Measurements from ENCODE around the gene OTX1.

Gene OTX1

GRCh38 chr2:63056107-63057050 is 5.7 kb downstream of the OTX1 start:
- Histone ChIP-seq H3K4me3 (ENCODE audit: low read depth, low read length, poor library complexity, severe bottlenecking) (no peak overlapping the region), H3K36me3 (ENCODE audit: insufficient read depth, low read length) (peaks cover 32% of the 10 kb centered on the region), H3K4me2 (ENCODE audit: low read length) (peak overlapping the region; percentile 57; the same call in 1 of the 2 replicates), H3K4me1 (ENCODE audit: insufficient read depth, low read length, severe bottlenecking) (peaks cover 39% of the 10 kb centered on the region), H2AFZ (ENCODE audit: low read length) (no peak overlapping the region), H3K79me2 (ENCODE audit: insufficient read depth, low read length) (no peaks in the 10 kb centered on the region), H3K27me3 (ENCODE audit: insufficient read depth, low read length) (no peaks in the 10 kb centered on the region), H4K20me1 (ENCODE audit: insufficient read depth, low read length) (no peaks in the 10 kb centered on the region), H3F3A (ENCODE audit: insufficient read depth, low read length) (no peaks in the 10 kb centered on the region), H3K9me3 (ENCODE audit: low read length) (no peaks in the 10 kb centered on the region), H3K9ac (ENCODE audit: low read length) (no peak overlapping the region), H3K27ac (ENCODE audit: low read depth, low read length, poor library complexity, severe bottlenecking) (peak overlapping the region; percentile 79), H3K9me2 (ENCODE audit: low read depth, low read length) (no peaks in the 10 kb centered on the region)
- TF ChIP-seq CTCF (IDR thresholded peaks at IDR 0.05; ENCODE audit: low read length): no peak
- TF ChIP-seq EZH2 (IDR thresholded peaks at IDR 0.05; ENCODE audit: borderline replicate concordance, low read length): no peak

DNA sequence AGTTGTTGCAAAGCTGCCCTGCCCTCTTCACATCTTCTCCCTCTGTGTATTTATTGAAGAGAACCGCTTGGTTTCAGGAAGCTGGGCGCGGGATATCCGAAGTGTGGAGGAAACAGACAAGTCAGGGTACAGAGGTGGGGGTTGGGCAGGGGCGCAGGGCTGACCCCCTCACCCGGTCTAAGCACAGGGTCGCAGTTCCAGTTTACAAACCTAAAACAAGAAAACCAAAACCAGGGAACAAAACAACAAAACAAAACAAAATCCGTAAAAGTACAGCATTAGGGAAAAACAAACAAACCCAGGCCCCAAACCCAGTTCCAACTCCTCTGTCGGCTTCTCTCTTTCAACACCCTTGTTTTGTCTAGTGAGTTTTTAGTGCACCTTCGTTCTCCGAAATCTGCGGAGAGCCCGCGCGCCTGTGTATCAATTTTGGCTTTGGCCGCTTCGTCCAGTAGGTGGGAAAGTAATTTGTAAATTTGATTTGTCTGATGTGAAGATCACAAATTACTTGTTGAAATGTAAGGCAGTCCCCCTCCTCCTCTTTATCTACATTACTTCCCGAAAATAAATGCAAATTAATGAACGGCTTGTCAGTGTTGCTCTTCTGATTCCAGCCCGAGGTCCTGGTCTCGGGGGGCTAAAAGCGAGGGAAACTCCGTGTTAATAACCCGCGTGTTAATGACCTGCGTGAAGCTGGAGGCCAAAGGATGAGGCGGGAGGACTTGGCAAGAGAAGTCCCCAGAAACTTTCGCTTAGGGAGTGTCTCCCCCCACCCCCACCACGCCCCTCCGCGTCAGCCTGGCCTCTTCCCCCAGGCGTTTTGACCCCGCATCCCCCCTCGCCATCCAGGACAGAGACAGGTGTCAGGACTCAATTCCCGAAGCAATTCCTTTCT is 6.9 kb downstream of the OTX1 start:
- Histone ChIP-seq H3K9ac (ENCODE audit: low read length) (peak overlapping the region; percentile 37; the same call in 1 of the 2 replicates), H3K9me3 (ENCODE audit: low read length) (no peaks in the 10 kb centered on the region), H3F3A (ENCODE audit: insufficient read depth, low read length) (no peaks in the 10 kb centered on the region), H3K36me3 (ENCODE audit: insufficient read depth, low read length) (peaks cover 32% of the 10 kb centered on the region), H3K79me2 (ENCODE audit: insufficient read depth, low read length) (no peaks in the 10 kb centered on the region), H3K4me1 (ENCODE audit: insufficient read depth, low read length, severe bottlenecking) (peaks cover 31% of the 10 kb centered on the region), H3K9me2 (ENCODE audit: low read depth, low read length) (no peaks in the 10 kb centered on the region), H3K27me3 (ENCODE audit: insufficient read depth, low read length) (no peaks in the 10 kb centered on the region), H3K27ac (ENCODE audit: low read depth, low read length, poor library complexity, severe bottlenecking) (peak overlapping the region; percentile 79), H3K4me3 (ENCODE audit: low read depth, low read length, poor library complexity, severe bottlenecking) (peak overlapping the region; percentile 34), H3K4me2 (ENCODE audit: low read length) (peak overlapping the region; percentile 57), H4K20me1 (ENCODE audit: insufficient read depth, low read length) (no peaks in the 10 kb centered on the region), H2AFZ (ENCODE audit: low read length) (no peak overlapping the region)
- TF ChIP-seq CTCF (IDR thresholded peaks at IDR 0.05; ENCODE audit: low read length): no peak
- no peak for TF ChIP-seq EZH2 (IDR thresholded peaks at IDR 0.05; ENCODE audit: borderline replicate concordance, low read length)

- Histone ChIP-seq H3K27me3 (ENCODE audit: insufficient read depth, low read length) (no peaks in the 10 kb centered on the region), H3K4me2 (ENCODE audit: low read length) (no peak overlapping the region), H3K27ac (ENCODE audit: low read depth, low read length, poor library complexity, severe bottlenecking) (peak overlapping the region; percentile 79), H3K79me2 (ENCODE audit: insufficient read depth, low read length) (no peaks in the 10 kb centered on the region), H3K9ac (ENCODE audit: low read length) (no peak overlapping the region), H4K20me1 (ENCODE audit: insufficient read depth, low read length) (no peaks in the 10 kb centered on the region), H3K4me3 (ENCODE audit: low read depth, low read length, poor library complexity, severe bottlenecking) (no peak overlapping the region), H3K9me3 (ENCODE audit: low read length) (no peaks in the 10 kb centered on the region), H3K9me2 (ENCODE audit: low read depth, low read length) (no peaks in the 10 kb centered on the region), H3K4me1 (ENCODE audit: insufficient read depth, low read length, severe bottlenecking) (peaks cover 29% of the 10 kb centered on the region), H3F3A (ENCODE audit: insufficient read depth, low read length) (no peaks in the 10 kb centered on the region), H2AFZ (ENCODE audit: low read length) (no peak overlapping the region), H3K36me3 (ENCODE audit: insufficient read depth, low read length) (peaks cover 32% of the 10 kb centered on the region)
- TF ChIP-seq EZH2 (IDR thresholded peaks at IDR 0.05; ENCODE audit: borderline replicate concordance, low read length) (no peak), CTCF (IDR thresholded peaks at IDR 0.05; ENCODE audit: low read length) (no peak)
These were observed 7.7 kb downstream of the OTX1 start for GRCh38 chr2:63058144-63058920.

All from OCI-LY1 (cell line).